ENCODE measurements around the gene CRTC1.

- TF ChIP-seq, protein P1, sequence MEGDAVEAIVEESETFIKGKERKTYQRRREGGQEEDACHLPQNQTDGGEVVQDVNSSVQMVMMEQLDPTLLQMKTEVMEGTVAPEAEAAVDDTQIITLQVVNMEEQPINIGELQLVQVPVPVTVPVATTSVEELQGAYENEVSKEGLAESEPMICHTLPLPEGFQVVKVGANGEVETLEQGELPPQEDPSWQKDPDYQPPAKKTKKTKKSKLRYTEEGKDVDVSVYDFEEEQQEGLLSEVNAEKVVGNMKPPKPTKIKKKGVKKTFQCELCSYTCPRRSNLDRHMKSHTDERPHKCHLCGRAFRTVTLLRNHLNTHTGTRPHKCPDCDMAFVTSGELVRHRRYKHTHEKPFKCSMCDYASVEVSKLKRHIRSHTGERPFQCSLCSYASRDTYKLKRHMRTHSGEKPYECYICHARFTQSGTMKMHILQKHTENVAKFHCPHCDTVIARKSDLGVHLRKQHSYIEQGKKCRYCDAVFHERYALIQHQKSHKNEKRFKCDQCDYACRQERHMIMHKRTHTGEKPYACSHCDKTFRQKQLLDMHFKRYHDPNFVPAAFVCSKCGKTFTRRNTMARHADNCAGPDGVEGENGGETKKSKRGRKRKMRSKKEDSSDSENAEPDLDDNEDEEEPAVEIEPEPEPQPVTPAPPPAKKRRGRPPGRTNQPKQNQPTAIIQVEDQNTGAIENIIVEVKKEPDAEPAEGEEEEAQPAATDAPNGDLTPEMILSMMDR (IDR thresholded peaks at IDR 0.05), result no peak
- TF ChIP-seq POLR2A (IDR thresholded peaks at IDR 0.05), result no peak
Observed at GRCh38 chr19:18780081-18780480, 96.6 kb downstream of the CRTC1 start.
